Activated T-cell treated with anti-CD3 and anti-CD28 coated beads, Interleukin-2, amount 50 U/mL, for 4 hours (primary cell): ENCODE results near the gene FNDC5. TPM values are rescaled to one million over a fixed set of nuclear protein-coding genes. Genes with fewer than 3 reads are reported as not detected.

ENCODE experiments used
- ATAC-seq, 2 donors: fragments of 200-7000 bp; cut with Tn5 transposase; one replicate each; pipeline ENCODE4 v1.10.0; 2021
- DNase-seq: peaks from one replicate; pipeline ENCODE4 v3.0.0-alpha.2; 2020
- H3K27me3 Mint-ChIP-seq: one replicate; pipeline ENCODE4 v1.8.0; 2021; ENCODE audit warnings: low read depth, mixed read lengths
- H3K36me3 Mint-ChIP-seq: one replicate; pipeline ENCODE4 v1.8.0; 2022; ENCODE audit warnings: mixed read lengths; ENCODE audit not compliant: insufficient read depth
- H3K4me1 Mint-ChIP-seq: one replicate; pipeline ENCODE4 v1.8.0; 2021; ENCODE audit warnings: low read depth, mixed read lengths
- H3K4me3 Mint-ChIP-seq: one replicate; pipeline ENCODE4 v1.8.0; 2021; ENCODE audit warnings: mild to moderate bottlenecking, moderate library complexity, mixed read lengths
- H3K9me3 Mint-ChIP-seq: one replicate; pipeline ENCODE4 v1.8.0; 2021; ENCODE audit warnings: mixed read lengths
- total RNA-seq, 3 donors: library from RNA; stranded (reverse); gene quantifications; one replicate each; pipeline ENCODE4 v1.2.1, GENCODE V29; 2021

The FNDC5 gene
- total RNA-seq, 3 donors from 2014 or later = not detected

- H3K4me3 Mint-ChIP-seq = no peak overlapping the region
- ATAC-seq = no peak
Measured at GRCh38 chr1:32868806-32869455, 1.8 kb downstream of the FNDC5 start.

GRCh38 chr1:32868085-32868484, 2.6 kb downstream of the FNDC5 start:
- ATAC-seq = no peak
- Mint-ChIP-seq H3K4me3 (no peak overlapping the region), H3K9me3 (no peaks in the 10 kb centered on the region), H3K4me1 (peaks cover 19% of the 10 kb centered on the region), H3K36me3 (peaks cover 13% of the 10 kb centered on the region), H3K27me3 (peaks cover 31% of the 10 kb centered on the region)
- no peak for DNase-seq

More at GRCh38 chr1:32868806-32869455, 1.8 kb downstream of the FNDC5 start:
- Mint-ChIP-seq H3K9me3 (no peaks in the 10 kb centered on the region), H3K4me1 (peaks cover 19% of the 10 kb centered on the region), H3K27me3 (peaks cover 31% of the 10 kb centered on the region), H3K36me3 (peaks cover 9% of the 10 kb centered on the region)
- no peak for DNase-seq

- Mint-ChIP-seq H3K9me3 (no peaks in the 10 kb centered on the region), H3K36me3 (peaks cover 15% of the 10 kb centered on the region), H3K4me3 (no peak overlapping the region), H3K4me1 (peaks cover 19% of the 10 kb centered on the region), H3K27me3 (peaks cover 28% of the 10 kb centered on the region)
- ATAC-seq (no peak), DNase-seq (no peak)
Measured at GRCh38 chr1:32867671-32868070, 3.0 kb downstream of the FNDC5 start.

DNA sequence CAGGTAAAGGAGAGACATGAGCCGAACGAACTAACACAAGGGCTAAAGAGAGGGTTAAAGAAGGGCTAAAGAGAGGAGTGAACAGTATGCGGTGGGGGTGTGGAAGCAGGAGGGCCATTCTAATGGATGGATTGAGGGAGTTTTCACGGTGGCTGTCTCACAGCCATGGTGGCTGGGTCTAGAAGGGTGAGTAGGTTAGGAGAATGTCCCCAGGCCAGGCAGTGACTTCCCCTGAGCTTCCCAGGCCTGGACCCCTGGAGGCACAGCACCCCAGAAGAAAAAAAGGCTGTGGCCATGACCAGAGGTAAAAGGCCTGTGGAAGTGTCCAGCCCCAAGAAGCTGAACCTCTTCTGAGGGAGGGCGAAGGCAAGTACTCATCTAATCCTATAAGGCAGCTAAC, 3.6 kb downstream of the FNDC5 start:
- peaks cover 19% of the 10 kb centered on the region for H3K4me1 Mint-ChIP-seq
- H3K36me3 Mint-ChIP-seq = peaks cover 18% of the 10 kb centered on the region
- no peak for DNase-seq
- H3K27me3 Mint-ChIP-seq = peaks cover 24% of the 10 kb centered on the region
- no peak for ATAC-seq
- H3K9me3 Mint-ChIP-seq = no peaks in the 10 kb centered on the region
- no peak overlapping the region for H3K4me3 Mint-ChIP-seq

DNA sequence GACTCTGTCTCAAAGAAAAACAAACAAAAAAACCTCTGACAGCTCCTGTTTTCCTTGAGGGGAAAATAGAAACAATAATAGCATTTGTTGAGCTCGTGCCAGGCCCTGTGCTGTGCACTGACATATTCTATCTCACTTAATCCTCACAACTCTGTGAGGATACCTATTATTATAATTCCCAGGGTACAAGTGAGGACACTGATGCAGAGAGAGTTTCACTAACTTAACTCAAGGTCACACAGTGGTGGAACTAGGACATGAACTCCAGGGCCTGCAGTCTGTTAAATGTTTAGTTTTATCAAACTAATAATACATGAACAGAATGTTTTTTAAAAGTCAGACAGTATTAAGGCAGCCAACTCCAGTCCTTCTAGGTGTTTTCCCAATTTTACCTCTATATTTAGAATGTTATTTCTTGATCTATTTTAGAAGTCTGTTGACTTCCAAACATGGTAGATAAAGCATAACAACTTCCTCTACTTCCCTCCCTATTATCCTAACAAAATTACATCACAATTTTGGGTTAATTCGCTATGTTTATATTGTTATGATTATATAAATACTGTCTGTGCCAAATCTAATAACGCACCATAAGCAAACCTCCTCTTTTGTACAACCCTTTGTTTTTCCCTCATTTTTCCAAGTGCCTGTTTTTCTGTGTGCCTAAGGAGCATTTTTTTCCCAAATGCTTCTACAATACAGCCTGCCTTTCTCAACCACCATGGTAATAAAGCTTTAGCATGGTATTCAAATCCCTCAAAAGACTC, 4.9 kb downstream of the FNDC5 start:
- Mint-ChIP-seq H3K4me1 (peaks cover 10% of the 10 kb centered on the region), H3K27me3 (peaks cover 12% of the 10 kb centered on the region), H3K9me3 (no peaks in the 10 kb centered on the region), H3K36me3 (peaks cover 24% of the 10 kb centered on the region), H3K4me3 (no peak overlapping the region)
- no peak for DNase-seq
- no peak for ATAC-seq

GRCh38 chr1:32864375-32865019, 6.2 kb downstream of the FNDC5 start:
- peaks cover 23% of the 10 kb centered on the region for H3K36me3 Mint-ChIP-seq
- H3K4me1 Mint-ChIP-seq = peaks cover 3% of the 10 kb centered on the region
- peaks cover 5% of the 10 kb centered on the region for H3K27me3 Mint-ChIP-seq
- ATAC-seq = no peak
- no peaks in the 10 kb centered on the region for H3K9me3 Mint-ChIP-seq
- DNase-seq = no peak
- H3K4me3 Mint-ChIP-seq = no peak overlapping the region

DNA sequence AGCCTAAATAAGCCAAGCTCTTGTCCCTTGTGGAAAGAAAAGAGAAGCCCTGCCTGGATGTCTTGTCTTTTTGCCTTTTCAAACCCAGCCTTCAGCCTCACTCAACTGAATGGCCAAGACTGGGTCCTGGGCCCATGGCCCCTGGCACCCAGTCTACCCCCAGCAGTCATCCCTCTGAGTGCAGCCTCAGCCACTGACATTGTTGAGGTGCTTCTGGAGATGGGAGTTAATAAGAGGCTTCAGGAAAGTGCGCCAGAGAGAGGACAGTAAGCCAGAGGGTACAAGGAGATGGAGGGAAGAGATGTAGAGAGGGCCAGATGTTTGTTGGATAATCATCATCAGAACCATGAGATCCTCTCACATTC, 6.8 kb downstream of the FNDC5 start:
- H3K4me1 Mint-ChIP-seq = no peaks in the 10 kb centered on the region
- no peak overlapping the region for H3K4me3 Mint-ChIP-seq
- peaks cover 21% of the 10 kb centered on the region for H3K36me3 Mint-ChIP-seq
- H3K27me3 Mint-ChIP-seq = no peaks in the 10 kb centered on the region
- no peak for ATAC-seq
- H3K9me3 Mint-ChIP-seq = no peaks in the 10 kb centered on the region
- DNase-seq = no peak

- no peak for ATAC-seq
- H3K36me3 Mint-ChIP-seq = peaks cover 17% of the 10 kb centered on the region
Measured at GRCh38 chr1:32863218-32863880, 7.4 kb downstream of the FNDC5 start.

GRCh38 chr1:32861904-32862695, 8.6 kb downstream of the FNDC5 start:
- Mint-ChIP-seq H3K36me3 (peaks cover 22% of the 10 kb centered on the region), H3K4me1 (no peaks in the 10 kb centered on the region), H3K27me3 (no peaks in the 10 kb centered on the region), H3K9me3 (no peaks in the 10 kb centered on the region), H3K4me3 (no peak overlapping the region)
- ATAC-seq = no peak
- no peak for DNase-seq

More at GRCh38 chr1:32863218-32863880, 7.4 kb downstream of the FNDC5 start:
- Mint-ChIP-seq H3K4me1 (no peaks in the 10 kb centered on the region), H3K9me3 (no peaks in the 10 kb centered on the region), H3K4me3 (no peak overlapping the region), H3K27me3 (no peaks in the 10 kb centered on the region)
- DNase-seq = no peak

- Mint-ChIP-seq H3K36me3 (peaks cover 29% of the 10 kb centered on the region), H3K27me3 (no peaks in the 10 kb centered on the region), H3K9me3 (no peaks in the 10 kb centered on the region), H3K4me1 (no peaks in the 10 kb centered on the region), H3K4me3 (no peak overlapping the region)
- DNase-seq (no peak), ATAC-seq (no peak)
Measured at GRCh38 chr1:32860566-32860965, 10.1 kb downstream of the FNDC5 start.

GRCh38 chr1:32859915-32860314, 10.8 kb downstream of the FNDC5 start:
- no peaks in the 10 kb centered on the region for H3K27me3 Mint-ChIP-seq
- no peaks in the 10 kb centered on the region for H3K4me1 Mint-ChIP-seq
- H3K9me3 Mint-ChIP-seq = no peaks in the 10 kb centered on the region
- no peak overlapping the region for H3K4me3 Mint-ChIP-seq
- ATAC-seq (no peak), DNase-seq (no peak)
- H3K36me3 Mint-ChIP-seq = peaks cover 30% of the 10 kb centered on the region

DNA sequence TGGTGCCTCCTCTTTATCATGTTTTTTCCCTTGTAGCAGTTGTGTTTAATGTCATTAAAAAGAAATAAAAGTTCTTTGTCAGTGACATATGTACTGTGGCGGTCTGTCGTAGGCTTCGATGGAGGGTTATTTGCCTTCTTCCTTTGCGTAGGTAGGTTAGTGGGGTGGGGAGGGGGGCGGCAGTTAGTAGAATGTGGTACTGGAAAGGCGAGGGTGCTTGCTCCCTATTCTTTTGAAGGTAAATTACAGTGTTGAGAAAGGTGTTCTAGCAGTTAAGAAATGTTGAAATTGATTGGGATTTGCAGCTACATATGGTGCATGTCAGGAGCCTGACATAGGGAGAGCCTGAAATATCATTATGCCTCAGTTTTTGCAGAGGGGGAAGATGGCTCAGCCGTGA, 11.9 kb downstream of the FNDC5 start:
- H3K9me3 Mint-ChIP-seq = no peaks in the 10 kb centered on the region
- no peaks in the 10 kb centered on the region for H3K27me3 Mint-ChIP-seq
- no peak for DNase-seq
- H3K4me1 Mint-ChIP-seq = no peaks in the 10 kb centered on the region
- H3K4me3 Mint-ChIP-seq = no peak overlapping the region
- ATAC-seq = no peak
- H3K36me3 Mint-ChIP-seq = peaks cover 38% of the 10 kb centered on the region

GRCh38 chr1:32858136-32858535, 12.6 kb downstream of the FNDC5 start:
- Mint-ChIP-seq H3K4me3 (no peak overlapping the region), H3K27me3 (no peaks in the 10 kb centered on the region), H3K9me3 (no peaks in the 10 kb centered on the region), H3K4me1 (no peaks in the 10 kb centered on the region), H3K36me3 (peaks cover 35% of the 10 kb centered on the region)
- DNase-seq (no peak), ATAC-seq (no peak)
